GM19397 (cell line): ENCODE results near the gene EFCAB9.

Source experiments
- ATAC-seq: cut with Tn5 transposase; IDR thresholded peaks from one replicate; pipeline ENCODE4 v1.9.1; 2021; ENCODE audit warnings: mild to moderate bottlenecking, moderate library complexity; ENCODE audit not compliant: unreplicated experiment

EFCAB9 gene

GRCh38 chr5:172164769-172165212 is 29.2 kb upstream of the EFCAB9 start:
- no peak for ATAC-seq

GRCh38 chr5:172165465-172165864 is 28.5 kb upstream of the EFCAB9 start:
- peak; percentile 54 for ATAC-seq

- ATAC-seq, result no peak
Measured at GRCh38 chr5:172166030-172166826, 27.7 kb upstream of the EFCAB9 start.

- no peak for ATAC-seq
Measured at GRCh38 chr5:172167895-172168294, 26.1 kb upstream of the EFCAB9 start.

- ATAC-seq, result no peak
Measured at GRCh38 chr5:172168311-172168710, 25.7 kb upstream of the EFCAB9 start.

GRCh38 chr5:172169216-172169615 is 24.8 kb upstream of the EFCAB9 start:
- ATAC-seq, result no peak

GRCh38 chr5:172170251-172170701 is 23.7 kb upstream of the EFCAB9 start:
- ATAC-seq, result no peak

- no peak for ATAC-seq
Measured at GRCh38 chr5:172171118-172171517, 22.9 kb upstream of the EFCAB9 start.

GRCh38 chr5:172172912-172173563 is 20.9 kb upstream of the EFCAB9 start:
- ATAC-seq, result no peak

GRCh38 chr5:172173564-172174153 is 20.3 kb upstream of the EFCAB9 start:
- no peak for ATAC-seq

GRCh38 chr5:172175263-172175719 is 18.7 kb upstream of the EFCAB9 start:
- ATAC-seq, result peak; percentile 54

GRCh38 chr5:172177176-172177575 is 16.8 kb upstream of the EFCAB9 start:
- no peak for ATAC-seq

GRCh38 chr5:172178301-172178987 is 15.5 kb upstream of the EFCAB9 start:
- ATAC-seq, result no peak

GRCh38 chr5:172178991-172179989 is 14.7 kb upstream of the EFCAB9 start:
- no peak for ATAC-seq

- ATAC-seq, result no peak
Measured at GRCh38 chr5:172180936-172181335, 13.0 kb upstream of the EFCAB9 start.

GRCh38 chr5:172182291-172182690 is 11.7 kb upstream of the EFCAB9 start:
- ATAC-seq, result no peak

- no peak for ATAC-seq
Measured at GRCh38 chr5:172183881-172184280, 10.1 kb upstream of the EFCAB9 start.

GRCh38 chr5:172185096-172185461 is 8.9 kb upstream of the EFCAB9 start:
- no peak for ATAC-seq

GRCh38 chr5:172186114-172186695 is 7.8 kb upstream of the EFCAB9 start:
- no peak for ATAC-seq
